Measurements from ENCODE around the gene RAPGEF1. TPM values are rescaled to one million over a fixed set of nuclear protein-coding genes. Genes with fewer than 3 reads are reported as not detected.

RAPGEF1 gene
- total and polyA plus RNA-seq, 9 of the 15 experiments (the other 6 are each of a cell fraction or from before 2014, with no cell fraction given): 0.06 to 44.1 (median 19.9) TPM

DNA sequence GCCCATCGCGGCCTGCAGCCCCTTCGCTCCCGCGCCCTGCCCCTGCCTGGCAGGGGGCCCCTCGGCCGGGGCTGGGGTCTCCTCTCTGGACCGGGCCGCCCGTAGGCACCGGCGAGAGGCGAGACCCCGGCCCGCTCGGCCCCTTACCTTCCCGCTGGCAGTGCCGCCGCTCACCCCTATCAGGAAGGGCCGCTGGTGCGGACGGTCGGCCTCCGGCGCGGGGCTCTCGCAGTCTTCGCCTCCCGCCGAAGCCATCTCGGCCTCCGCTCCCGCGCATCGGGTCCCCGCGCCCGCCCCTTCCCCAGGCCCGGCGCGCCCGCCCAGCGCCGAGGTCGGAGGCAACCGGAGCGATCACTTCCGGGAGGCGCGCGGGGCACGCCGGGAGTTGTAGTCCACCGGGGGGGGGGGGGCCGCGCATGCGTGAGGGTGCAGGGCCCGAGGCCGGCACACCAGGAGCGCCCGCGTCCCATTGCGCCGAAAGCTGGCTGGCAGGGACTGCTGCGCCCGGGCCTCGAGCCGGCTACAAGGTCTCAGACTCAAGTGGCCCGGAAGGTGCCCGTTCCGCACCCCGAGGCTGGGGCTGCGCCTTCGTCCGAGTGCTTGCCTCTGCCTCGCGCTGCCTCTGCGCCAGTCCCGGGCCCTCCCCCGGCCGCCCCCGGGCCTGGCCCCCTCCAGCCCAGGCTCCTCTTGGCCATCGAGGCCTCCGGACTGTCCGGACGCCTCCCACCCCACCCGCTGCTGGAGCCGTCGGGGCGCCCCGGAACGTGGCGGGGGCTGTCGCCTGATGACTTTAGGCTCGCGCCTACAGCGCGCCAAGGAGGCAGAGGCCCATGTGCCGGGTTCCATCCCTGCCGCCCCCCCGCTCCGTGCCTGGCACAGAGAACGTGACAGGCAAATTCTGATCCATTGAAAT lies 208.7 kb downstream of the RAPGEF1 start, which contains the start of gene UCK1 (continued):
- TF ChIP-seq SMARCE1 (IDR thresholded peaks at IDR 0.05): no peak
- TF ChIP-seq, protein P1, sequence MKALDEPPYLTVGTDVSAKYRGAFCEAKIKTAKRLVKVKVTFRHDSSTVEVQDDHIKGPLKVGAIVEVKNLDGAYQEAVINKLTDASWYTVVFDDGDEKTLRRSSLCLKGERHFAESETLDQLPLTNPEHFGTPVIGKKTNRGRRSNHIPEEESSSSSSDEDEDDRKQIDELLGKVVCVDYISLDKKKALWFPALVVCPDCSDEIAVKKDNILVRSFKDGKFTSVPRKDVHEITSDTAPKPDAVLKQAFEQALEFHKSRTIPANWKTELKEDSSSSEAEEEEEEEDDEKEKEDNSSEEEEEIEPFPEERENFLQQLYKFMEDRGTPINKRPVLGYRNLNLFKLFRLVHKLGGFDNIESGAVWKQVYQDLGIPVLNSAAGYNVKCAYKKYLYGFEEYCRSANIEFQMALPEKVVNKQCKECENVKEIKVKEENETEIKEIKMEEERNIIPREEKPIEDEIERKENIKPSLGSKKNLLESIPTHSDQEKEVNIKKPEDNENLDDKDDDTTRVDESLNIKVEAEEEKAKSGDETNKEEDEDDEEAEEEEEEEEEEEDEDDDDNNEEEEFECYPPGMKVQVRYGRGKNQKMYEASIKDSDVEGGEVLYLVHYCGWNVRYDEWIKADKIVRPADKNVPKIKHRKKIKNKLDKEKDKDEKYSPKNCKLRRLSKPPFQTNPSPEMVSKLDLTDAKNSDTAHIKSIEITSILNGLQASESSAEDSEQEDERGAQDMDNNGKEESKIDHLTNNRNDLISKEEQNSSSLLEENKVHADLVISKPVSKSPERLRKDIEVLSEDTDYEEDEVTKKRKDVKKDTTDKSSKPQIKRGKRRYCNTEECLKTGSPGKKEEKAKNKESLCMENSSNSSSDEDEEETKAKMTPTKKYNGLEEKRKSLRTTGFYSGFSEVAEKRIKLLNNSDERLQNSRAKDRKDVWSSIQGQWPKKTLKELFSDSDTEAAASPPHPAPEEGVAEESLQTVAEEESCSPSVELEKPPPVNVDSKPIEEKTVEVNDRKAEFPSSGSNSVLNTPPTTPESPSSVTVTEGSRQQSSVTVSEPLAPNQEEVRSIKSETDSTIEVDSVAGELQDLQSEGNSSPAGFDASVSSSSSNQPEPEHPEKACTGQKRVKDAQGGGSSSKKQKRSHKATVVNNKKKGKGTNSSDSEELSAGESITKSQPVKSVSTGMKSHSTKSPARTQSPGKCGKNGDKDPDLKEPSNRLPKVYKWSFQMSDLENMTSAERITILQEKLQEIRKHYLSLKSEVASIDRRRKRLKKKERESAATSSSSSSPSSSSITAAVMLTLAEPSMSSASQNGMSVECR (CRISPR knock-in tag; IDR thresholded peaks at IDR 0.05): no peak; the same call in 1 of the 2 replicates
- TF ChIP-seq, protein P2, sequence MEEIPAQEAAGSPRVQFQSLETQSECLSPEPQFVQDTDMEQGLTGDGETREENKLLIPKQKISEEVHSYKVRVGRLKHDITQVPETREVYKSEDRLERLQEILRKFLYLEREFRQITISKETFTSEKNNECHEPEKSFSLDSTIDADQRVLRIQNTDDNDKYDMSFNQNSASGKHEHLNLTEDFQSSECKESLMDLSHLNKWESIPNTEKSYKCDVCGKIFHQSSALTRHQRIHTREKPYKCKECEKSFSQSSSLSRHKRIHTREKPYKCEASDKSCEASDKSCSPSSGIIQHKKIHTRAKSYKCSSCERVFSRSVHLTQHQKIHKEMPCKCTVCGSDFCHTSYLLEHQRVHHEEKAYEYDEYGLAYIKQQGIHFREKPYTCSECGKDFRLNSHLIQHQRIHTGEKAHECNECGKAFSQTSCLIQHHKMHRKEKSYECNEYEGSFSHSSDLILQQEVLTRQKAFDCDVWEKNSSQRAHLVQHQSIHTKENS (CRISPR knock-in tag; IDR thresholded peaks at IDR 0.05): no peak
- no peak for TF ChIP-seq PHF21A (IDR thresholded peaks at IDR 0.05; ENCODE audit: borderline replicate concordance, low read depth)
- TF ChIP-seq ZNF121 (CRISPR knock-in tag; conservative IDR thresholded peaks at IDR 0.05): no peak
- no peak for TF ChIP-seq ZNF79 (CRISPR knock-in tag; IDR thresholded peaks at IDR 0.05; ENCODE audit: low read depth)
- no peak for TF ChIP-seq MAFG (tag; conservative IDR thresholded peaks at IDR 0.05)
- TF ChIP-seq, protein P3, sequence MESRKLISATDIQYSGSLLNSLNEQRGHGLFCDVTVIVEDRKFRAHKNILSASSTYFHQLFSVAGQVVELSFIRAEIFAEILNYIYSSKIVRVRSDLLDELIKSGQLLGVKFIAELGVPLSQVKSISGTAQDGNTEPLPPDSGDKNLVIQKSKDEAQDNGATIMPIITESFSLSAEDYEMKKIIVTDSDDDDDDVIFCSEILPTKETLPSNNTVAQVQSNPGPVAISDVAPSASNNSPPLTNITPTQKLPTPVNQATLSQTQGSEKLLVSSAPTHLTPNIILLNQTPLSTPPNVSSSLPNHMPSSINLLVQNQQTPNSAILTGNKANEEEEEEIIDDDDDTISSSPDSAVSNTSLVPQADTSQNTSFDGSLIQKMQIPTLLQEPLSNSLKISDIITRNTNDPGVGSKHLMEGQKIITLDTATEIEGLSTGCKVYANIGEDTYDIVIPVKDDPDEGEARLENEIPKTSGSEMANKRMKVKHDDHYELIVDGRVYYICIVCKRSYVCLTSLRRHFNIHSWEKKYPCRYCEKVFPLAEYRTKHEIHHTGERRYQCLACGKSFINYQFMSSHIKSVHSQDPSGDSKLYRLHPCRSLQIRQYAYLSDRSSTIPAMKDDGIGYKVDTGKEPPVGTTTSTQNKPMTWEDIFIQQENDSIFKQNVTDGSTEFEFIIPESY (CRISPR knock-in tag; IDR thresholded peaks at IDR 0.05): peak; percentile 89
- TF ChIP-seq KDM2B (CRISPR knock-in tag; IDR thresholded peaks at IDR 0.05): no peak
- TF ChIP-seq, protein P4, sequence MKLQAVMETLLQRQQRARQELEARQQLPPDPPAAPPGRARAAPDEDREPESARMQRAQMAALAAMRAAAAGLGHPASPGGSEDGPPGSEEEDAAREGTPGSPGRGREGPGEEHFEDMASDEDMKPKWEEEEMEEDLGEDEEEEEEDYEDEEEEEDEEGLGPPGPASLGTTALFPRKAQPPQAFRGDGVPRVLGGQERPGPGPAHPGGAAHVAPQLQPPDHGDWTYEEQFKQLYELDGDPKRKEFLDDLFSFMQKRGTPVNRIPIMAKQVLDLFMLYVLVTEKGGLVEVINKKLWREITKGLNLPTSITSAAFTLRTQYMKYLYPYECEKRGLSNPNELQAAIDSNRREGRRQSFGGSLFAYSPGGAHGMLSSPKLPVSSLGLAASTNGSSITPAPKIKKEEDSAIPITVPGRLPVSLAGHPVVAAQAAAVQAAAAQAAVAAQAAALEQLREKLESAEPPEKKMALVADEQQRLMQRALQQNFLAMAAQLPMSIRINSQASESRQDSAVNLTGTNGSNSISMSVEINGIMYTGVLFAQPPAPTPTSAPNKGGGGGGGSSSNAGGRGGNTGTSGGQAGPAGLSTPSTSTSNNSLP (IDR thresholded peaks at IDR 0.05; ENCODE audit: borderline replicate concordance, low read depth, low read length): no peak
- TF ChIP-seq RHOXF2B (CRISPR knock-in tag; conservative IDR thresholded peaks at IDR 0.05): no peak
- TF ChIP-seq ATF1 (CRISPR knock-in tag; IDR thresholded peaks at IDR 0.05): no peak
- TF ChIP-seq ATF1 (tag; IDR thresholded peaks at IDR 0.05): no peak; the same call in 1 of the 2 replicates
- no peak for TF ChIP-seq JUN (IDR thresholded peaks at IDR 0.05; ENCODE audit: borderline replicate concordance, low read depth, low read length)
- TF ChIP-seq JUN (CRISPR knock-in tag; IDR thresholded peaks at IDR 0.05; ENCODE audit: borderline replicate concordance): no peak
- TF ChIP-seq EP400 (IDR thresholded peaks at IDR 0.05): no peak
- TF ChIP-seq HCFC1 (IDR thresholded peaks at IDR 0.05; ENCODE audit: low read depth, low read length): peak; percentile 94
- no peak for TF ChIP-seq TRIM24 (IDR thresholded peaks at IDR 0.05)
- no peak for TF ChIP-seq ZNF165 (CRISPR knock-in tag; IDR thresholded peaks at IDR 0.05; ENCODE audit: borderline replicate concordance)
- TF ChIP-seq TGIF2 (CRISPR knock-in tag; IDR thresholded peaks at IDR 0.05): no peak
